ENCODE measurements around the gene GZMM.

The GZMM gene

DNA sequence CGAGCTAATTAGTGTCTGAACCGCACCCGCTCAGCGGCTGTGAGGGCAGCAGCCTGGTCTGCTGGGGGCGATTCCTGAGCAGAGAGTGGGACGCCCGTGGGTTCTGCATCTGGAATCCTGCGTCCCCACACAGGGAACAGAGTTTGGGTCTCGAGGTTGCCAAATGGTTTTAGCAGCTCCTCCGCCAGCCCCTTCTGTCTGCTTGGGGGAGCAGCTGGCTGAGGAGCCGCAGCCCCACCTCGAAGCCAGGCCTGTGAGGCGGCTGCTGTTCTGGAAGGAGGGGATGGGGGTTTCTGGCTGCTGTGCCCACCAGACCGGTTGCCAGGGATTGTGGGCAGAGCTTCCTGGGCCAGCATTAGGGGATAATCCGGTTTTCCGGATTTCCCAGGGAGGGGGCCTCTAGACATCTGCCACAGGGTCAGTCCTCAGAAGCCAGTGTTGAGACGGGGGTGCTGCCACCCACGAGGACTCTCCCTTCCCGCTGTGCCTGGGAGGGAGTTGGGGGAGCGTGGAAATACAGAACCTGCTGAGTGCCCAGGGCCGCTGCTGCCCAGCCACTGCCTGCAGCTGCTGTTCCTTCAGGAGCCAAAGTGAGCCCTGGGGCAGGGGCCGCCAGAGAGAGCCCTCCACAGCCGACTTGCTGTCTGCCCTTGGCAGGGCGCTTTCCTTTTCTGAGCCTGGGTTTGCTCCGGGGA, 10.3 kb upstream of the GZMM start:
- no peak for DNase-seq

DNA sequence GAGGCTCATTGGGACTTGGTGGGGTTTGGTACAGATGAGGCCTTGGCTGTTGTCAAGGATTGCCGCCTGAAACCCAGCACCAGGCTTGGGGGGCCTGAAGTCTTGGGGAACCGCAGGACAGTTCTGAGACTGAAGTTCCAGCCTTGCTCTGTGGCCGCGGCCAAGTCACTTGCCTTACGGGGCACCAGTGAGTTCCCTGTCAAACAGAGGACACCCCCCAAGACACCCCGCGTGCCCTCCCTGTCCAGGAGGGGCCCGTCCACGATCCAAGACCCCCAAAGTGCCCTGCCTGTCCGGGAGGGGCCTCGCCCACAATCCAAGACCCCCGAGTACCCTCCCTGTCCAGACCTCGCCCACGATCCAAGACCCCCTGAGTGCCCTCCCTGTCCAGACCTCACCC, 9.8 kb upstream of the GZMM start:
- DNase-seq, result no peak

DNA sequence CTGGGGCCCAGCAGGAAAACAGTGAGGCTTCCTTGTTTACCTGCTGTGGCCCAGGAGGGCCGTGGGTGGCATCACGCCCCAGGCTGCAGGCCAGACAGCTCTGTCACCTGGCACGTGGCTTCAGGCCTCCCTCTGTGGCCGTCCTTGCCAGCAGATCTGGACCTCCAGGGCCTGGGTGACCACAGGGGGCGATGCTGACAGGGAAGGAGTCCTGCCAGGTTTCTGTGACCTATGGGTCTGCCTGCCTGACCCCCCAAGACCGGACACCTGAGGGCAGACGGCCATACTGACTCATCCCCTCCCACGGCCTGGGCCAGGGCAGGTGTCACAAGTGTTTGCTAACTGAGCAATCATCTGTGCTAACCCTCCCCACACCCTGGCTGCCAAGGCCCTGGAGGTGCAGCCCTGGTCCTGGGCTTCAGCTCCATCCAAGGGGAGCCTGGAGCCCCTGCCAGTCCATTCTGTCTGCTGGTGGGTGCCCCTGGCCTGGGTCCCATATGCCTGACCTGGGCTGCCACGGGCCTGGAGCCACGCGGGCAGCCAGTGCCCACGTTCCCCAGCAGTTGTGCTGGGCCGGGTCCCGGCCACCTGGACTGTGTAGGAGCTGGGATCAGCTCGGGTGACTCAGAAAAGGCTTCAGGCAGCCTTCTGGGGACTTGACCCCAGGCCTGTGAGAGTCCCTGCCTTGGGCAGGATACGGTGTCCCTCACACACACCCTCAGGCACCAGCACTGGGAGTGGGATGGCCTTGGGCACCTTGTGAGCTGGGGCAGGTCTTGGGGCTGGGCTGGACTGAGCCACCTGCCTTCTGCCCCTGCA, 8.6 kb upstream of the GZMM start:
- no peak for DNase-seq

DNA sequence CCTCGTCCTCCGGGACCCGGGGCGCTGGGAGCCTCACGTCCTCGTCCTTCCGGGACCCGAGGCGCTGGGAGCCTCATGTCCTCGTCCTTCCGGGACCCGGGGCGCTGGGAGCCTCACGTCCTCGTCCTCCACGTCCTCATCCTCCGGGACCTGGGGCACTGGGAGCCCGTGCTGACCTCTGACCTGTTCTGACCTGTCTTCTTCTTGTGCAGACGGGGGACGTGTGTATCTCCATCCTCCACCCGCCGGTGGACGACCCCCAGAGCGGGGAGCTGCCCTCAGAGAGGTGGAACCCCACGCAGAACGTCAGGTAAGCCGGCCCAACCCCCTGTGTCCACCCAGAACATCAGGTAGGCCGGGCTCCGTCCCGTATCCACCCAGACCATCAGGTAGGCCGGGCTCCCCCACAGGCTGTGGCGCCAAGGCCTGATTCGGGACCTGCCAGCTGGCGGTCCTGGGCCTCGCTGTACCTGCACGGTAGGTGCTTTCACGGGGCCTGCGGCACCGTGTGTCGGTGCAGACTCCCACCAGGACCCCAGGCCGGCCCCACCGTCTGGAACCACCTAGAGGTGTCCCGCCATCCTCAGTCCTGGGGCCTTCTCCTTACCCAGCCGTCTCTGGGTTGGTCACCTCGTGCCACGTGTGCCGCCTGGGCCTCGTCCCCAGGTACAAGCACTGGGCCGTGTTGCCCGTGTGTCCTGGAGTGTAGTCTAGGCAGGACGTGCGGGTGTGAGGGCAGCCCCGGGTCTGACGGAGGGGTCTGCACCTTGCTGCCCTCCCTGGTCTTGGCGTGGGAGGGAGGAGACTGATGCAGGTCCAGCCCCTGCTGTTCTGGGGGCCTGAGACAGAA, 7.6 kb upstream of the GZMM start:
- DNase-seq, result no peak

DNA sequence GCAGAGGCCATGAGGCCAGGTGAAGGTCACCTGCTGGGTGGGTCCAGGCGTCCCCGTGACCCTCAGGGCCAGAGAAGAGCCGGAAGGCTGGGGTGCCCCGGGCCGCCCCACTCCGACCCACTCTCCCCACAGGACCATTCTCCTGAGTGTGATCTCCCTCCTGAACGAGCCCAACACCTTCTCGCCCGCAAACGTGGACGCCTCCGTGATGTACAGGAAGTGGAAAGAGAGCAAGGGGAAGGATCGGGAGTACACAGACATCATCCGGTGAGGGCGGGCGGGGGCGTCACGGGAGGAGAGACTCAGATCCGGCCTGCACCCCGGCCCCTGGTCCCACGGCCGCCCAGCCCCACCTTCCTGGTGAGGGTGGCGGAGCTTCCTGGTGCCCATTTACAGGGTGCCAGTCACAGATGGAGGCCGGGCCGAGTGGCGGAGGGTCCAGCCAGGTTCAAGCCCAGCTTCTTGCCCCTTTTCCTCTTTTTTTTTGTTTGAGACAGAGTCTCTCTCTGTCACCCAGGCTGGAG, 6.9 kb upstream of the GZMM start:
- DNase-seq, result no peak

DNA sequence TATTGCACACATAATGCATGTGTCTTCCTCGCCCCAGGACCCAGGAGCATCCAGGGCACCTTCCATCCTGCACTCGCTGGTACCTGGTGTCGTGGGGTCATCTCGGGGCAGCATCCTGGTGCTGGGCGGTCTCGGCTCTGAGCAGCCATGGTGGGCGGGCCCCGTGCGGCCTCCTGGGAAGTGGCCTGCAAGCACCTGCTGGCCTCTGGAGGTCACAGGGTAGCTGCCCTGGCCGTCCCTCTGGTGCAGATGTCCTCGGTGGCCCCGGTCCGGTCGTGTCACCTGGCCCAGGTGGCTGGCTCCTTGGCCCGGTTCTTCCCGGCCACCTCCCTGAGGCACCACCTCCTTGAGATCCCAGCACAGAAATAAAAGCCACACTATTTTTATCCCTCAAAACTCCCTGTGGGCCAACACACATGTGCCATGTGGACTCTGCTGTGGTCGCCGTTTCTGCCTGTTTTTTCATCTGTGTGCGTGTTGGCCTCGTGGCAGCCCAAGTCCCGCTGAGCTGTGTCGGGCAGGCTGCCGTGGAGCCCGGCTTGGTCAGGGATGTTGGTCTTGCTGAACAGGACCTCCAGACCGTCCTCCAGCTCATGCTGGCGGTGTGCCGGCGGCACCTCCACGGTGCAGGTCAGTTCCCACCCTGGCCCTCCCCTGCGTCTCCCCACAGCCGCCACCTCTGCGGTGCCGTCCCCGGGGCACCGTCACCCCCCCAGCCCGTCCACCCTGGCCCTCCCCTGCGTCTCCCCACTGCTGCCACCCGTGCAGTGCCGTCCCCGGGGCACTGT, 5.0 kb upstream of the GZMM start:
- DNase-seq, result no peak

DNA sequence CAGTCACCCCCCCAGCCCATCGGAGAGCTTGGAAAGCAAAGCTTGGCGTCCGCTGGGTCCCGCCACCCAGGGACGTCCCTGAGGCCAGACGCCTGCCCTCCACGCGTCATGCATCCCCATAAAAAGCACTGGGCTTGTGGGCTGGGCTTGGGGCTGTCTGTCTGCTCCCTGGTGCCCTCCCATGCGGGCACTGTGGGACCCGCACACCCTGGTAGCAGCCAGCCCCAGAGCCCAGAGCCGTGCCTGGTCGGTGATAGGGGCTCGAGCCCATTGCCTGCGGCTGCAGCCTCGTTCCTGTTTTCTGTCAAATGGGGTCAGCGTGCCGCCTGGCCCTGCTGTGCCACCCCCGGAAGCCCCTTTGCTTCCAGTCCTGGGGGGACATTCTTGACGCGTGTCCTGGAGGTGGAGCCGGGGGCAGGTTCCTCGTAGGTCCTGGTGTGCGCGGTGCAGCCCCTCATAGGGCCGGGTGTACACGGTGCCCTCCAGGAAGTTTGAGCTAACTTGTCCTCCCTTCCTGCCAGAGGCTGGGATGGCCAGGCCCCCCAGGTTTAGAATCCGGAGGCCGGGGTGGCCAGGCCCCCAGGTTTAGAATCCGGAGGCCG, 4.3 kb upstream of the GZMM start:
- DNase-seq, result no peak

DNA sequence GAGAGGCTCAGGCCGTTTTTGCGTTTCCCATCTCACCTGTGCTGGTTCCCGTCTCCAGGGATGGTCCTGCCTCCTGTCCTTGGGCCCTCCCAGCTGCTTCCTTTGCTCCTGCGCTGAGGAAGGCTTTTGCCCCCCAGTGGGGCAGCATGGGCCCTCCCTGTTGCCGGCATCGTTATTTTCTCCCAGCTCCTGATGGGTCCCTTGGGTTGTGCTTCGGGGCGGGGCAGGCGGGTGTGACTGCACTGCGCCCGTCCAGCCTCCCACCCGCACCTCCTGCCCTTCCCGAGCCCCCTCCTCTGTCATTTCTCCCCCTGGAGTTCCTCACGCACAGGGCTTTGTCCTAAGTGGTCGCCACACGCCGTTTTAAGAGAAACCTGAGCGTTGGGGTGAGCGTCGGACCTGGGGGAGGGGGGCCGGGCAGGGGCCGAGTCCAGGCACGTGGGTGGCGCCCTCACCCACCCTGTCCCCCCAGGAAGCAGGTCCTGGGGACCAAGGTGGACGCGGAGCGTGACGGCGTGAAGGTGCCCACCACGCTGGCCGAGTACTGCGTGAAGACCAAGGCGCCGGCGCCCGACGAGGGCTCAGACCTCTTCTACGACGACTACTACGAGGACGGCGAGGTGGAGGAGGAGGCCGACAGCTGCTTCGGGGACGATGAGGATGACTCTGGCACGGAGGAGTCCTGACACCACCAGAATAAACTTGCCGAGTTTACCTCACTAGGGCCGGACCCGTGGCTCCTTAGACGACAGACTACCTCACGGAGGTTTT, 2.8 kb upstream of the GZMM start:
- no peak for DNase-seq

DNA sequence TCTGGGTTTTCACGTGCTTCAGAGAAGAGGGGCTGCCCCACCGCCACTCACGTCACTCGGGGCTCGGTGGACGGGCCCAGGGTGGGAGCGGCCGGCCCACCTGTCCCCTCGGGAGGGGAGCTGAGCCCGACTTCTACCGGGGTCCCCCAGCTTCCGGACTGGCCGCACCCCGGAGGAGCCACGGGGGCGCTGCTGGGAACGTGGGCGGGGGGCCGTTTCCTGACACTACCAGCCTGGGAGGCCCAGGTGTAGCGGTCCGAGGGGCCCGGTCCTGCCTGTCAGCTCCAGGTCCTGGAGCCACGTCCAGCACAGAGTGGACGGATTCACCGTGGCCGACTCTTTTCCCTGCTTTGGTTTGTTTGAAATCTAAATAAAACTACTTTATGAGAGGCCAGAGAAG, 2.2 kb upstream of the GZMM start:
- no peak for DNase-seq

DNA sequence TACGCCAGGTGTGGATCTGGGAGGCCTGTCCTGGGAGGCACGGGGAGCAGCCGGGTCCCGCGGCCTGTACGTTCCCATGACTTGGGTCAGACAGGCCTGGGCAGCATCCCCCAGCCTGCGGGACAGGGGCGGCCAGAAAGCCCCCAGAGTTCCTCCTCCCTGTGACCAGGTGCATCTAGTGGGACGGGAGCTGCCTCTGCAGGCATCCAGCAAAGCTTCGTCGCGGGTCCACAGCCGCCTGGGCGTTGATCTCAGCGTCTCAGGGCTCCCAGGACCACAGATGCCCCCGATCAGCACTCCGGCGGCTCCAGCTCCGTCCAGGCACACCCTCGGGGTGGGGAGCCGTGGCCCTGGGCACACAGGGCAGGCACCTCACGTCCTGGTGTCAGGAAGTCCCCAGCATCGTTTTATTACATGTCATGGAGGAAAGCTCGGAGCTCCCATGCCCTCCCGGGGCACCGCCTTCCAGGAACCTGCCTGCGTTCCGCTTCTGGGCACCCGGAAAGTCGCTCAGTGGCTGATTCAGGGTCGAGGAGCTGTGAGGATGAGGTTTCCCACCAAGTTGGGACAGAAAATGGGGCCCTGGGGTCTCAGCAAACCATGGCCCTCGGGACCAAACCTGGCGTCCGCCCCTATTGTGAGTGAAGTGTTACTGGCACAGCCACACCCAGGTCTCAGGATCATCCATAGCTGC, 1.5 kb upstream of the GZMM start:
- DNase-seq, result no peak

DNA sequence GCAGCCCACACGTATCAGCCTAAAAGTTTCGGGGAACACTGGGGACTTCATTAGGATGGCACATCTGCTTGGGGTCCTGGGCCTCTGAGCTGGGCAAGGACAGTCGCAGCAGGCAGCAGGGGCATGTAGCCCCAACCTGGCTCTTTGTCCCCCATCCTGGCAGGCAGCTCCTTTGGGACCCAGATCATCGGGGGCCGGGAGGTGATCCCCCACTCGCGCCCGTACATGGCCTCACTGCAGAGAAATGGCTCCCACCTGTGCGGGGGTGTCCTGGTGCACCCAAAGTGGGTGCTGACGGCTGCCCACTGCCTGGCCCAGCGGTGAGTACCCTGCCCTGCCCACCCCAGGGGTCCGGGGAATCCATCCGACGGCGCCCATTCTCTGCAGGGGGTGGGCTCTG, 3.3 kb downstream of the GZMM start:
- DNase-seq, result no peak

DNA sequence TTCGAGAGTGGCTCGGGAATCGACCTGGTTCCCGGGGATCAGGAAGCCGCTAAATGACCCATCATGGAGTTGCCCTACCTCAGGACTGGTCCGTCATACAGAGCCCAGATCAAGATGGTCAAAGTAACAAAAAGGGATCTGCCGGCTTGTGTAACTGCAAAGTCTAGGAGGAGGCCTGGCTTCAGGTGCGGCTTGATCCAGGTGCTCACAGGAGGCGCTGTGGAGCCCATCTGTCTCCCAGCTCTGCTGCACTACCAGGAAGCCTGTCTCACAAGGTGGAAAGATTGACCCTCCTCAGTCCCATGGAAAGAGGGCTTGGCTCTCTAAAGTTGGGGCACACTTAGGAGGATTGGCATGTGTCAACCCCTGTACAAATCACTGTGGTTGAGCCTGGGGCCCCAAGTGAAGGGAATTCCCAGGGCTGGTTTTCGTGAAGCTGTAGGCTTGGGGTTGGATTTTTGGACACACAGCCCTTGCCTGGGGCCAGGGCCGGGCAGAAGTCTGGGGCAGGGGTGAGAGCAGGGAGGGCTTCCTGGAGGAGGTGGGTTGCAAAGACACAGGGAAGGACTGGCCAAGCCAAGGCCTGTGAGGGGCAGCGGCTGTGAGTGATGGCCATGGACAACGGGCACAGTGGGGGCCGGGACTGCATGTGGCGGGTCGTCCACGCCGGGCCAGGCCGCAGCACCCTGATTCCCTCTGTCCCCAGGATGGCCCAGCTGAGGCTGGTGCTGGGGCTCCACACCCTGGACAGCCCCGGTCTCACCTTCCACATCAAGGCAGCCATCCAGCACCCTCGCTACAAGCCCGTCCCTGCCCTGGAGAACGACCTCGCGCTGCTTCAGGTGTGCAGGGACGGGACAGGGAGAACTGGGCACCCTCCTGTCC, 4.2 kb downstream of the GZMM start:
- DNase-seq, result no peak

DNA sequence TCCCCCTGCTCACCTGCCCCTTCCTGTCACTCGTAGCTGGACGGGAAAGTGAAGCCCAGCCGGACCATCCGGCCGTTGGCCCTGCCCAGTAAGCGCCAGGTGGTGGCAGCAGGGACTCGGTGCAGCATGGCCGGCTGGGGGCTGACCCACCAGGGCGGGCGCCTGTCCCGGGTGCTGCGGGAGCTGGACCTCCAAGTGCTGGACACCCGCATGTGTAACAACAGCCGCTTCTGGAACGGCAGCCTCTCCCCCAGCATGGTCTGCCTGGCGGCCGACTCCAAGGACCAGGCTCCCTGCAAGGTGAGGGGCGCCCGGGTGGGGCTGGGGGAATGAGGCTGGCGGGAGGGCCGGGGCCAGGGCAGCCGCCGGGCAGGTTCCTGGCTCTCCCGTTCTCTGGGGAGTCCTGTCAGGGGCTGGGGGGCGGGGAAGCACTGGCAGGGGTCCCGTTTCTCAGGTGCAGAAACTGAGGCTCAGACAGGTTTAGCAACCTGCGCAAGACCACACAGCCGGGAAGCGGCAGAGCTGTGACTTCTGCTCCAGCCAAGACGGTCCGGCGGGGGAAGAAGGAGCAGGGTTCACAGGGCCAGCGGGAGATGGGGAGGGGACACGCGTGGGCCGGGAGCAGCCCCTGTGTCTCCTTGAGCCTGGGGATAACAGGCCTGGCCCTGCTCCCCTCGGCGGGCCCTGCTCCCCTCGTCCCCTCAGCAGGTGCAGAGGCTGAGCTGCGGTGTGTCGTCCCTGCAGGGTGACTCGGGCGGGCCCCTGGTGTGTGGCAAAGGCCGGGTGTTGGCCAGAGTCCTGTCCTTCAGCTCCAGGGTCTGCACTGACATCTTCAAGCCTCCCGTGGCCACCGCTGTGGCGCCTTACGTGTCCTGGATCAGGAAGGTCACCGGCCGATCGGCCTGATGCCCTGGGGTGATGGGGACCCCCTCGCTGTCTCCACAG, 5.3 kb downstream of the GZMM start:
- no peak for DNase-seq

DNA sequence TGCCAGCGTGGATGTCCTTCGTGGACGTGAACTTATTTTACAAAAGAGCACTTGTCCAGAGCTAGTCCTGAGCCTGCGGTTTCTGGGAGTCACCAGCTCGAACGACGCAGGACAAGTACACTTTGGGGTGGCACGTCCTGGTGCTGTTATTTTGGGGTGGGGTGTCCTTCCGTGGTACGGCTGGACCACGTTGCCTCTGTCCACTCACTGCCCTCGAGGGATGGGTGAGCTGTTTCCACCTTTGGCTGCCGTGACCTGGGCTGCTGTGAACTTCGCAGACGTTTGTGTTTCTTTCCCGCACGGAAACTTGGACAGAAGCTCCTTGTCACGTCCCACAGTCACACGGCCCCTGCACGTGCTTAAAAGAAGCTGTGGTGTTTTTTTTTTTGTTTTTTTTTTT, 11.0 kb downstream of the GZMM start:
- DNase-seq, result no peak

DNA sequence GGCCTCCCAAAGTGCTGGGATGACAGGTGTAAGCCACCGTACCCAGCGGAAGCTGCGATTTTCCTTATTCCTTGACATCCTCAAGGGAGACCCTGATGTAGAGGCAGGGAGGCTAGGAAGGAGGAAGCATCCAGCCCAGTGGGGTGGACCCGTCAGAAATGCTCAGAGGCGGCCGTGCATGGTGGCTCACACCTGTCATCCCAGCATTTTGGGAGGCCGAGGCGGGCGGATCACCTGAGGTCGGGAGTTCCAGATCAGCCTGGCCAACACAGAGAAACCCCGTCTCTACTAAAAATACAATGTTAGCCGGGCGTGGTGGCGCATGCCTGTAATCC, 11.6 kb downstream of the GZMM start:
- DNase-seq, result no peak

DNA sequence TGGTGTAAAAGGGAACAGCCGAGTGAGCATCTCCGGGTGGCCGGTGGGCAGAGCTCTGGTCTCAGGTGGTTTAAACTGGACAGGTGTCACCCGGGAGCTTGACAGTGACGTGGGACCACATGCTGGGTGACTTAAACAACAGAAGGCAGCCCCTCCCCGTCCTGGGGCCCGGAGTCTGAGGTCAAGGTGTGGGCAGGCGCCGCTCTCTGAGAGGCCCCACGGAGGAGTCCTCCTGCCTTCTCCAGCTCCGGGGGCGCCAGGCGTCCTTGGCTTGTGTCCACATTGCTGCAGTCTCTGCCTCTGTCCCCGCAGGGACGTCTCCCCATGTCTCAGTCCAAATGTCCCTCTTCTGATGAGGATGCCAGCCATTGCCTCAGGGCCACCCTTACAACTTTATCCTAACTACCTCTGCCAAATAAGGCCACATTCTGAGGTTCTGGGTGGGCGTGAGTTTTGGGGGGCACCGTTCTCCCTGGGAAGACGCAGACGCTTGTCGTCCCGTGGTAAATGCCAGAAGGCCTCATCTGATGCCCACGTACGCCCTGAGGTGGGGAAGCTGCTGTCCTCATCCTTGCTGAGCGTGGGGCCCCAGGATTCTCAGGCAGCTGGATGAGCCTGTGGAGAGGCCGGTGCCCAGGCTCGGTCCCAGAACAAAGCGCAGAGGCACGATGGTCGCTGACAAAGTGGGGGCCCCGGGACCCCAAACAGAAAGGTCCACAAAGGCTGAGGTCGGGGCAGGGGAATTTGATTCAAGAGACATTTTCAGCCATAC, 12.9 kb downstream of the GZMM start:
- no peak for DNase-seq
